GM21360 (cell line): ENCODE measurements around the gene CCDC81.
"Not testable (repeated sequence)": the region's sequence is repeated elsewhere in the genome, so short reads cannot be mapped to it uniquely, and the experiment has no call there.

Experiments
- ATAC-seq: cut with Tn5 transposase; IDR thresholded peaks from one replicate; pipeline ENCODE4 v1.9.1; 2021; ENCODE audit warnings: mild to moderate bottlenecking, moderate library complexity; ENCODE audit not compliant: unreplicated experiment

Gene CCDC81

GRCh38 chr11:86374586-86374985 lies at the start of gene CCDC81:
CCDC81 (plus strand) TSS chr11:86374887; CDS start chr11:86375164, 277 bp downstream.
- ATAC-seq = no peak

GRCh38 chr11:86335131-86335767 lies 39.4 kb upstream of the CCDC81 start:
- ATAC-seq = no peak

GRCh38 chr11:86337227-86337626 lies 37.5 kb upstream of the CCDC81 start:
- no peak for ATAC-seq

GRCh38 chr11:86341382-86341781 lies 33.3 kb upstream of the CCDC81 start:
- no peak for ATAC-seq

GRCh38 chr11:86346513-86346912 lies 28.2 kb upstream of the CCDC81 start:
- no peak for ATAC-seq

- ATAC-seq = no peak
Observed at GRCh38 chr11:86355256-86355655, 19.4 kb upstream of the CCDC81 start.

- not testable (repeated sequence) for ATAC-seq
Observed at GRCh38 chr11:86357412-86357811, 17.3 kb upstream of the CCDC81 start.

GRCh38 chr11:86358720-86359119 lies 16.0 kb upstream of the CCDC81 start:
- no peak for ATAC-seq

- no peak for ATAC-seq
Observed at GRCh38 chr11:86360775-86361395, 13.8 kb upstream of the CCDC81 start.

GRCh38 chr11:86363424-86363823 lies 11.3 kb upstream of the CCDC81 start:
- no peak for ATAC-seq

- no peak for ATAC-seq
Observed at GRCh38 chr11:86365546-86365945, 9.1 kb upstream of the CCDC81 start.

GRCh38 chr11:86369668-86370067 lies 5.0 kb upstream of the CCDC81 start:
- no peak for ATAC-seq

- no peak for ATAC-seq
Observed at GRCh38 chr11:86370171-86370570, 4.5 kb upstream of the CCDC81 start.

GRCh38 chr11:86370922-86371594 lies 3.6 kb upstream of the CCDC81 start:
- ATAC-seq = no peak

- no peak for ATAC-seq
Observed at GRCh38 chr11:86372041-86372440, 2.6 kb upstream of the CCDC81 start.

- no peak for ATAC-seq
Observed at GRCh38 chr11:86372586-86372985, 2.1 kb upstream of the CCDC81 start.

- no peak for ATAC-seq
Observed at GRCh38 chr11:86374069-86374468, 618 bp upstream of the CCDC81 start.

GRCh38 chr11:86377972-86378371 lies 3.3 kb downstream of the CCDC81 start:
- no peak for ATAC-seq

- ATAC-seq = no peak
Observed at GRCh38 chr11:86380295-86381059, 5.8 kb downstream of the CCDC81 start.

GRCh38 chr11:86383041-86383955 lies 8.6 kb downstream of the CCDC81 start:
- no peak for ATAC-seq
